Measurements from ENCODE around the gene TNKS2. TPM values are rescaled to one million over a fixed set of nuclear protein-coding genes. Genes with fewer than 3 reads are reported as not detected.
"Not testable (repeated sequence)": the region's sequence is repeated elsewhere in the genome, so short reads cannot be mapped to it uniquely, and the experiment has no call there.

Gene TNKS2
- 27.7 TPM for polyA plus RNA-seq (2012; ENCODE audit: insufficient read depth, insufficient read length)

GRCh38 chr10:91797874-91798648, at the start of gene TNKS2:
Gene TNKS2, plus strand, starts transcription at chr10:91798426. Its CDS starts 265 bp downstream, at chr10:91798691.
- DNase-seq (ENCODE audit: low read depth, low spot score), result peak; percentile 90
- peak within 1 kb of the TSS; percentile 92 for H3K4me3 ChIP-seq (ENCODE audit: low read length)

- not testable (repeated sequence) for H3K4me3 ChIP-seq (ENCODE audit: low read length); DNase-seq (ENCODE audit: low read depth, low spot score)
Measured at GRCh38 chr10:91749592-91749991, 48.6 kb upstream of the TNKS2 start.

GRCh38 chr10:91756286-91756685, 41.9 kb upstream of the TNKS2 start:
- H3K4me3 ChIP-seq (ENCODE audit: low read length), result no peak overlapping the region
- no peak for DNase-seq (ENCODE audit: low read depth, low spot score)

- DNase-seq (ENCODE audit: low read depth, low spot score), result peak; percentile 65
- no peak overlapping the region for H3K4me3 ChIP-seq (ENCODE audit: low read length)
Measured at GRCh38 chr10:91758303-91759146, 39.7 kb upstream of the TNKS2 start.

GRCh38 chr10:91759581-91759986, 38.6 kb upstream of the TNKS2 start:
- H3K4me3 ChIP-seq (ENCODE audit: low read length), result no peak overlapping the region
- DNase-seq (ENCODE audit: low read depth, low spot score), result no peak

- no peak overlapping the region for H3K4me3 ChIP-seq (ENCODE audit: low read length)
- DNase-seq (ENCODE audit: low read depth, low spot score), result no peak
Measured at GRCh38 chr10:91761721-91762120, 36.5 kb upstream of the TNKS2 start.

- DNase-seq (ENCODE audit: low read depth, low spot score), result no peak
Measured at GRCh38 chr10:91762878-91763277, 35.3 kb upstream of the TNKS2 start.

GRCh38 chr10:91766676-91767075, 31.6 kb upstream of the TNKS2 start:
- no peak for DNase-seq (ENCODE audit: low read depth, low spot score)
- H3K4me3 ChIP-seq (ENCODE audit: low read length), result no peak overlapping the region

More at GRCh38 chr10:91762878-91763277, 35.3 kb upstream of the TNKS2 start:
- H3K4me3 ChIP-seq (ENCODE audit: low read length), result no peak overlapping the region

GRCh38 chr10:91768123-91768522, 30.1 kb upstream of the TNKS2 start:
- no peak for DNase-seq (ENCODE audit: low read depth, low spot score)
- no peak overlapping the region for H3K4me3 ChIP-seq (ENCODE audit: low read length)

GRCh38 chr10:91771907-91772306, 26.3 kb upstream of the TNKS2 start:
- DNase-seq (ENCODE audit: low read depth, low spot score), result no peak
- H3K4me3 ChIP-seq (ENCODE audit: low read length), result no peak overlapping the region

- H3K4me3 ChIP-seq (ENCODE audit: low read length), result no peak overlapping the region
- no peak for DNase-seq (ENCODE audit: low read depth, low spot score)
Measured at GRCh38 chr10:91772461-91772860, 25.8 kb upstream of the TNKS2 start.

- DNase-seq (ENCODE audit: low read depth, low spot score), result no peak
- H3K4me3 ChIP-seq (ENCODE audit: low read length), result no peak overlapping the region
Measured at GRCh38 chr10:91772869-91773268, 25.4 kb upstream of the TNKS2 start.

GRCh38 chr10:91774571-91774970, 23.7 kb upstream of the TNKS2 start:
- DNase-seq (ENCODE audit: low read depth, low spot score), result no peak
- H3K4me3 ChIP-seq (ENCODE audit: low read length), result no peak overlapping the region

GRCh38 chr10:91775731-91776130, 22.5 kb upstream of the TNKS2 start:
- no peak overlapping the region for H3K4me3 ChIP-seq (ENCODE audit: low read length)
- DNase-seq (ENCODE audit: low read depth, low spot score), result no peak

GRCh38 chr10:91776266-91776665, 22.0 kb upstream of the TNKS2 start:
- no peak overlapping the region for H3K4me3 ChIP-seq (ENCODE audit: low read length)
- no peak for DNase-seq (ENCODE audit: low read depth, low spot score)

GRCh38 chr10:91778485-91778884, 19.7 kb upstream of the TNKS2 start:
- no peak overlapping the region for H3K4me3 ChIP-seq (ENCODE audit: low read length)
- no peak for DNase-seq (ENCODE audit: low read depth, low spot score)

- H3K4me3 ChIP-seq (ENCODE audit: low read length), result no peak overlapping the region
- DNase-seq (ENCODE audit: low read depth, low spot score), result no peak
Measured at GRCh38 chr10:91779011-91779605, 19.1 kb upstream of the TNKS2 start.

- no peak for DNase-seq (ENCODE audit: low read depth, low spot score)
- no peak overlapping the region for H3K4me3 ChIP-seq (ENCODE audit: low read length)
Measured at GRCh38 chr10:91782539-91782938, 15.7 kb upstream of the TNKS2 start.

- H3K4me3 ChIP-seq (ENCODE audit: low read length), result no peak overlapping the region
- DNase-seq (ENCODE audit: low read depth, low spot score), result no peak
Measured at GRCh38 chr10:91785830-91786229, 12.4 kb upstream of the TNKS2 start.

GRCh38 chr10:91787258-91787657, 11.0 kb upstream of the TNKS2 start:
- H3K4me3 ChIP-seq (ENCODE audit: low read length), result no peak overlapping the region
- no peak for DNase-seq (ENCODE audit: low read depth, low spot score)

Measured in Jurkat, Clone E6-1 (cell line).